Spleen (tissue), 11 donors: ENCODE results near the gene ARPC5. TPM values are rescaled to one million over a fixed set of nuclear protein-coding genes. Genes with fewer than 3 reads are reported as not detected.

Experiments
- DNase-seq: peaks from one replicate; pipeline ENCODE4 v3.0.0-alpha.2; 2020
- H3K27ac ChIP-seq, 8 donors: fragments of 200-600 bp; sonication (generic) in 7 of 8; 1 replicate in 4 of 8; 2 replicates in 4 of 8; pipeline versions ENCODE4 v1.5.0 to v1.8.0; 2016 to 2021; ENCODE audit warnings: inconsistent platforms in 4 of 8, mild to moderate bottlenecking in 4 of 8, moderate library complexity in 1 of 8
- H3K27me3 ChIP-seq, 7 donors: fragments of 200-600 bp; sonication (generic) in 6 of 7; replicated peaks in 1 of 7; 1 replicate in 4 of 7; 2 replicates in 3 of 7; pipeline versions ENCODE4 v1.5.0 to v1.8.0; 2016 to 2021; ENCODE audit warnings: inconsistent platforms in 3 of 7, mild to moderate bottlenecking in 1 of 7
- H3K36me3 ChIP-seq, 6 donors: fragments of 200-600 bp; sonication (generic) in 5 of 6; 1 replicate in 4 of 6; 2 replicates in 2 of 6; pipeline versions ENCODE4 v1.5.0 to v1.8.0; 2016 to 2021; ENCODE audit warnings: inconsistent platforms in 2 of 6
- H3K4me1 ChIP-seq, 6 donors: fragments of 200-600 bp; sonication (generic) in 5 of 6; 1 replicate in 3 of 6; 2 replicates in 3 of 6; pipeline versions ENCODE4 v1.5.0 to v1.8.0; 2016 to 2021; ENCODE audit warnings: inconsistent platforms in 3 of 6
- H3K4me3 ChIP-seq, 8 donors: fragments of 200-600 bp; sonication (generic) in 7 of 8; 1 replicate in 4 of 8; 2 replicates in 4 of 8; pipeline versions ENCODE4 v1.5.0 to v1.8.0; 2016 to 2021; ENCODE audit warnings: inconsistent platforms in 4 of 8, mild to moderate bottlenecking in 4 of 8, moderate library complexity in 2 of 8
- H3K9me3 ChIP-seq, 8 donors: fragments of 200-600 bp; sonication (generic) in 7 of 8; 1 replicate in 4 of 8; 2 replicates in 4 of 8; pipeline versions ENCODE4 v1.5.0 to v1.8.0; 2016 to 2021; ENCODE audit warnings: inconsistent platforms in 4 of 8
- CTCF ChIP-seq, 11 experiments: fragments of 200-600 bp in 7 of 11; fragments of 450-650 bp in 4 of 11; sonication (generic) in 4 of 11; IDR thresholded peaks in 8 of 11; conservative IDR thresholded peaks in 3 of 11; 1 replicate in 7 of 11; 2 replicates in 4 of 11; pipeline versions ENCODE4 v1.4.0 to v1.8.0; 2016 to 2021; ENCODE audit warnings: antibody characterized with exemption in 11 of 11, inconsistent platforms in 4 of 11, mild to moderate bottlenecking in 1 of 11
- POLR2A ChIP-seq, 3 donors: fragments of 450-650 bp; IDR thresholded peaks; one replicate each; pipeline ENCODE4 v1.5.1; 2017; ENCODE audit warnings: antibody characterized with exemption in 3 of 3, mild to moderate bottlenecking in 1 of 3
- POLR2AphosphoS5 ChIP-seq, 3 donors: sonication (generic); formaldehyde crosslinking; IDR thresholded peaks; one replicate each; pipeline ENCODE4 v1.5.1; 2017; ENCODE audit warnings: antibody characterized with exemption in 3 of 3
- WGBS, 5 donors: extraction: QIAGEN DNeasy Blood & Tissue Kit in 3 of 5; methylation state at CpG; one replicate each; pipeline versions ENCODE4 v1.1.5 to v1.1.7; 2013 to 2018; 5-methylcytosine and 5-hydroxymethylcytosine counted together
- intact Hi-C: fragments of 100-400 bp; cut with DNase I; formaldehyde crosslinking; loops from one replicate; pipeline ENCODE4 v1.15.0; 2023; ENCODE audit warnings: low total_unique reads
- polyA plus RNA-seq, 3 donors: library from polyadenylated mRNA; stranded (reverse); fragments of 200-250 nt; gene quantifications; one replicate each; pipeline ENCODE4 v1.2.1, GENCODE V29; 2013
- total RNA-seq, 7 donors: library from RNA; depleted of rRNA in 3 of 7; stranded (reverse); fragments of >200 nt in 3 of 7; fragmentation: NEBNext Ultra II Directional in 4 of 7; extraction: Animal tissue kit (Norgen Biotek cat#: 25700) in 4 of 7; gene quantifications; one replicate each; pipeline versions ENCODE4 v1.1.0 to v1.2.1, GENCODE V29; 2016 to 2021
- donor health status: healthy with polysubstance abuse.
- donor health status: DM: no; HTN: no; CAD: no; lungs with moderate emphysema.
- donor health status: DM: no; HTN: no; CAD: no.
- donor health status: Bipolar disorder and iron deficiency.
- donor health status: healthy.
- donor health status: DM: no; HTN: no; CAD: no.
- donor health status: DM: yes; HTN: yes; CAD: no.

Gene ARPC5
- total and polyA plus RNA-seq, 10 donors = 122 to 221 (median 178) TPM

DNA sequence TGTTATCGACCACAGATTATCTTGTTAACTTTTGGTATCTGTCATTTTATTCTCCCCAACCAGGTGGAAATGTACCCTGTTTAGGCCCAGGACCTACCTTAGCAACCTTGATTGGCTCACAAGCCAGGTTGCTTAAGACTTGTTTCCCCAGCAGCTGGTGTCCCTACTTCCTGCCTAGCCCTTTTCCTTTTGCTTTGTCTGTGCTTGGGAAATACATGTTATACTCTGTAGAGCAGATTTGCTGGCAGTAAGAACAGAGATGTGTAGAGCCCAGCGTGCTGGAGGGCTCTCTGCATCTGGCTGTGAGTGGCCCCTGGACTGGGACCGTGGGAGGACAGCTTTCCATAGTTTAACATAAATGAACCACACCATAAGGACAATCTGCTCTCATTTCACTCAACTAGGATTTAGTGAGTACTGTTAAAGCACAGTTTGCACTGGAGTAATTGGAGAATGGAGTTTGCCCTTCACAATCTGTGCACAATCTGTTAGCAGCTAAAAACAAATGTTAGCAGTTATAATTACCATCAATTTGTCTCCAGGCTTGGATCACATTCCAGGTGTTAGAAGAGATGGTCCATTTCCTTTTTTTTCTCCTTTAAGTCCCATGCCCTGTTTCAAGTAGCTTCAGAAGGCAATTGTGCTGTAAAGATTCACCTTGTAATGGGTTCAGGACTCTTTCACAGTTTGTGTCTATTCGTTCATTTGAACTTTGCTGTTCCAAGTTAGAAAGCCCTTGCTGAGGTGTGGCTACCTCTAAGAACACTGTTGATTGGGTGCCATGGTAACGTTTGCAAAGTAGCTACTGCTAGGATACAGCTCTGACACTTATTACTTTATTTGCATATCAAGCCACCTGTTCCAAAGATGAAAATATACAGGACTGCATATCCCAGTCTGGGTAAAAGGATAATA is 17.2 kb upstream of the ARPC5 start, which contains the start of gene APOBEC4:
Gene APOBEC4 (minus strand): TSS at position 770 of the 915 bp plus-strand sequence. CDS start 4,535 bp downstream, outside the sequence.
- H3K9me3 ChIP-seq = no peaks in the 10 kb centered on the region
- peaks cover 0 to 49% (median 33%) of the 10 kb centered on the region in 6 donors for H3K4me1 ChIP-seq
- WGBS, 5 donors = 65 to 70% (median 70%) methylated on average over 5 of the region's 5 CpGs
- TF ChIP-seq CTCF (IDR thresholded peaks at IDR 0.05 in 8 of 11, conservative IDR thresholded peaks at IDR 0.05 in 3 of 11) (no peak), POLR2AphosphoS5 (IDR thresholded peaks at IDR 0.05) (no peak)
- H3K27ac ChIP-seq = peak within 1 kb of the TSS in 6 of 8 donors; percentile 45 to 76 (median 60)
- no peaks in the 10 kb centered on the region for H3K36me3 ChIP-seq
- DNase-seq = no peak
- intact Hi-C loops = loop anchor here (5.0 to 10.0 kb wide), 2 partner anchors 264 to 1032 kb away; no protein-coding TSS in a partner anchor
- H3K4me3 ChIP-seq = peak within 1 kb of the TSS in 1 of 8 donors; percentile 11
- H3K27me3 ChIP-seq = no peaks in the 10 kb centered on the region

DNA sequence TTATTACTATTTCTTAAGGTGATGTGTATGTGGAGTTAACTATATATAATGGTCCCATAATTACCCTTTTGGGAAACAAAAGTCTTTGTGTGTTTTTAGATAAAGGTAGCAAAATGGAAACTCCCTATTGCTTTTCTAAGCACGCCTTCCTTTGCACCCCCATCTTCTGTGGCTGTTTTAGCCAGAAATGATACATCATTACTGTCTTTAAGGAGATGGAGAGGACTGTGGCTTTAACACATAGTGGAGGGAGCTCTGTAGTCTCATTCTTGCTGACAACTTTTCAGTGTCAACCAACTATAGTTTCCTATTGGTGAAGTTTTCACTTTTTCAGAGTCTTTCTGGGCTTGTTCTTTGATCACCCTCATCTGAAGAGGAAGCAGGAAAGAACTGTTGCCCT is 16.5 kb upstream of the ARPC5 start:
- H3K27ac ChIP-seq = peak overlapping the region in 6 of 8 donors; percentile 45 to 76 (median 60)
- no peaks in the 10 kb centered on the region for H3K36me3 ChIP-seq
- H3K27me3 ChIP-seq = no peaks in the 10 kb centered on the region
- TF ChIP-seq POLR2AphosphoS5 (IDR thresholded peaks at IDR 0.05) (no peak), POLR2A (IDR thresholded peaks at IDR 0.05) (no peak), CTCF (IDR thresholded peaks at IDR 0.05 in 8 of 11, conservative IDR thresholded peaks at IDR 0.05 in 3 of 11) (no peak)
- DNase-seq = no peak
- peaks cover 0 to 50% (median 33%) of the 10 kb centered on the region in 6 donors for H3K4me1 ChIP-seq
- intact Hi-C loops = loop anchor here (5.0 to 10.0 kb wide), 2 partner anchors 265 to 1033 kb away; no protein-coding TSS in a partner anchor
- H3K4me3 ChIP-seq = peak overlapping the region in 1 of 8 donors; percentile 11
- no peaks in the 10 kb centered on the region for H3K9me3 ChIP-seq
- WGBS, 5 donors = 55 to 72% (median 70%) methylated on average over 1 of the region's 1 CpG

- H3K27me3 ChIP-seq = no peaks in the 10 kb centered on the region
- intact Hi-C loops = loop anchor here (5.0 to 10.0 kb wide), 2 partner anchors 266 to 1033 kb away; no protein-coding TSS in a partner anchor
- no peak for TF ChIP-seq CTCF (IDR thresholded peaks at IDR 0.05 in 8 of 11, conservative IDR thresholded peaks at IDR 0.05 in 3 of 11)
- H3K4me1 ChIP-seq = peaks cover 0 to 55% (median 36%) of the 10 kb centered on the region in 6 donors
- H3K36me3 ChIP-seq = no peaks in the 10 kb centered on the region
- H3K27ac ChIP-seq = peak overlapping the region in 6 of 8 donors; percentile 4 to 76 (median 60)
- H3K9me3 ChIP-seq = no peaks in the 10 kb centered on the region
- WGBS, 5 donors = 55 to 67% (median 65%) methylated on average over 5 of the region's 5 CpGs
- no peak for DNase-seq
- no peak overlapping the region for H3K4me3 ChIP-seq
Measured at GRCh38 chr1:183651612-183652011, 16.0 kb upstream of the ARPC5 start.

- peaks cover 0 to 31% (median 17%) of the 10 kb centered on the region in 6 donors for H3K4me1 ChIP-seq
- no peaks in the 10 kb centered on the region for H3K36me3 ChIP-seq
- DNase-seq = no peak
- H3K9me3 ChIP-seq = no peaks in the 10 kb centered on the region
- WGBS, 5 donors = 94 to 96% (median 95%) methylated on average over 8 of the region's 8 CpGs
- H3K27ac ChIP-seq = no peak overlapping the region
- H3K4me3 ChIP-seq = no peak overlapping the region
- no peaks in the 10 kb centered on the region for H3K27me3 ChIP-seq
- intact Hi-C loops = no loop called here
- no peak for TF ChIP-seq CTCF (IDR thresholded peaks at IDR 0.05 in 8 of 11, conservative IDR thresholded peaks at IDR 0.05 in 3 of 11)
- no peak for TF ChIP-seq POLR2AphosphoS5 (IDR thresholded peaks at IDR 0.05)
- TF ChIP-seq POLR2A (IDR thresholded peaks at IDR 0.05) = no peak
Measured at GRCh38 chr1:183648042-183648441, 12.5 kb upstream of the ARPC5 start.
